ENCODE data around the gene KRTAP1-4. TPM values are rescaled to one million over a fixed set of nuclear protein-coding genes. Genes with fewer than 3 reads are reported as not detected.
"Not testable (repeated sequence)": the region's sequence is repeated elsewhere in the genome, so short reads cannot be mapped to it uniquely, and the experiment has no call there.

KRTAP1-4 gene
- total and polyA plus RNA-seq, 8 donors: not detected

DNA sequence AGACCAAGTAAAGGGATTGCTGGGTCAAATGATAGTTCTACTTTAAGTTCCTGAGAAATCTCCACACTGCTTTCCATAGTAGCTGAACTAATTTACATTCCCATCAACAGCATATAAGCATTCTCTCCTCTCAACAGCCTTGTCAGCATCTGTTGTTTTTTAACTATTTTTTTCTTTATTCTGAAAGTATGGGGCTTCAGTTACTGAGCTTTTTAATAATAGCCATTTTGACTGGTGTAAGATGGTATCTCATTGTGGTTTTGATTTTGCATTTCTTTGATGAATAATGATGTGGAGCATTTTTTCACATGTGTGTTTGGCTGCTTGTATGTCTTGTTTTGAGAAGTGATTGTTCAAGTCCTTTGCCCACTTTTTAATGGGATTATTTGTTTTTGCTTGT lies 22.6 kb upstream of the KRTAP1-4 start:
- TF ChIP-seq, protein P1, sequence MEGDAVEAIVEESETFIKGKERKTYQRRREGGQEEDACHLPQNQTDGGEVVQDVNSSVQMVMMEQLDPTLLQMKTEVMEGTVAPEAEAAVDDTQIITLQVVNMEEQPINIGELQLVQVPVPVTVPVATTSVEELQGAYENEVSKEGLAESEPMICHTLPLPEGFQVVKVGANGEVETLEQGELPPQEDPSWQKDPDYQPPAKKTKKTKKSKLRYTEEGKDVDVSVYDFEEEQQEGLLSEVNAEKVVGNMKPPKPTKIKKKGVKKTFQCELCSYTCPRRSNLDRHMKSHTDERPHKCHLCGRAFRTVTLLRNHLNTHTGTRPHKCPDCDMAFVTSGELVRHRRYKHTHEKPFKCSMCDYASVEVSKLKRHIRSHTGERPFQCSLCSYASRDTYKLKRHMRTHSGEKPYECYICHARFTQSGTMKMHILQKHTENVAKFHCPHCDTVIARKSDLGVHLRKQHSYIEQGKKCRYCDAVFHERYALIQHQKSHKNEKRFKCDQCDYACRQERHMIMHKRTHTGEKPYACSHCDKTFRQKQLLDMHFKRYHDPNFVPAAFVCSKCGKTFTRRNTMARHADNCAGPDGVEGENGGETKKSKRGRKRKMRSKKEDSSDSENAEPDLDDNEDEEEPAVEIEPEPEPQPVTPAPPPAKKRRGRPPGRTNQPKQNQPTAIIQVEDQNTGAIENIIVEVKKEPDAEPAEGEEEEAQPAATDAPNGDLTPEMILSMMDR (IDR thresholded peaks at IDR 0.05): no peak
- TF ChIP-seq POLR2A (IDR thresholded peaks at IDR 0.05) (no peak), POLR2AphosphoS5 (IDR thresholded peaks at IDR 0.05) (no peak), EP300 (IDR thresholded peaks at IDR 0.05) (no peak)
- intact Hi-C loops (cut with DNase I; ENCODE audit: low total_unique reads): no loop called here
- H3K9me3 ChIP-seq: peaks cover 0 to 4% (median 1%) of the 10 kb centered on the region in 4 donors

DNA sequence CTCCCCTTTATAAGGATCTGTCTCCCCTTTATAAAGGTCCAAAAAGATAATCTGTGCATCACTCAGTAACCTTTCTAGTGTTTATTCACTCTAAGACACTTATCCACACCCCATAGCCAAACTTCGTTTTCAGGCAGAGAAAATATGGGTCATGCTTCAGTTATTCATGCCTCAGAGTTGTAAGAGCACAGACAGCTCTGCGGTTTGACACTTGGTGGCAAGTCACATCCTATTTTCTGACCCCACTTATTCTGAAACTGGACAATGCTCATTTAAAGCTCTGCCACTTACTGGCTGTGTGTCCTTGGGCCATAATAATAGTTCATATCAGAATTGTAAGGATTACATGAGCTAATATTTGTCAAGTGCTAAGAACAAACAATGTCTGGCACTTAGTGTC lies 19.1 kb upstream of the KRTAP1-4 start:
- Histone ChIP-seq H3K4me1 (no peaks in the 10 kb centered on the region), H3K36me3 (no peaks in the 10 kb centered on the region), H3K9me3 (peaks cover 0 to 4% (median 0%) of the 10 kb centered on the region in 4 donors), H3K27ac (no peak overlapping the region), H3K27me3 (peaks cover 0 to 42% (median 0%) of the 10 kb centered on the region in 3 donors), H3K4me3 (no peak overlapping the region)
- whole genome bisulfite sequencing, 5 donors: 36 to 55% (median 44%) methylated on average over 2 of the region's 2 CpGs
- DNase-seq: no peak
- intact Hi-C loops (cut with DNase I; ENCODE audit: low total_unique reads): no loop called here
- TF ChIP-seq POLR2AphosphoS5 (IDR thresholded peaks at IDR 0.05) (no peak), POLR2A (IDR thresholded peaks at IDR 0.05) (no peak), EP300 (IDR thresholded peaks at IDR 0.05) (no peak)
- TF ChIP-seq, protein P1 (IDR thresholded peaks at IDR 0.05): no peak

More for the DNA sequence above, 22.6 kb upstream of the KRTAP1-4 start:
- Histone ChIP-seq H3K4me3 (no peak overlapping the region), H3K36me3 (no peaks in the 10 kb centered on the region), H3K27me3 (peaks cover 0 to 34% (median 0%) of the 10 kb centered on the region in 3 donors), H3K27ac (no peak overlapping the region), H3K4me1 (no peaks in the 10 kb centered on the region)
- no peak for DNase-seq

DNA sequence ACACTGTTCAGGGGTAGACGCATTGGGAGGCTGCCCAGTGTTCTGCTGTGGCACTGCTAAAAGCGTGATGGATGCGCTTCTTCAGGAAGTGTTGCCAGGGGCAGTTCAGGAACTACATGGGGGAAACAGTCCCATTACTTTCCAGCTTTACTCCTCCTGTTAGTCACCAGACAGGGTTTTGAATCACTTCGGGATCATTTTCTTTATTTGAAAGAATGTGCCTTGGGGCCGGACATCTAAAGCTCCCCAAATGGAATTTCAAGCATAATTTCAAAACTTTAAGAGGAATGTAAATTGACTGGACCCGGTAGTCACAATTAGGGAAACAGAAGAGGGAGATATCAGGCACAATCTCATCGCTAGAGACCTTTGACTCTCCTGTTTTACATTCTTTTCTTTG lies 18.4 kb upstream of the KRTAP1-4 start:
- Histone ChIP-seq H3K9me3 (peaks cover 0 to 6% (median 0%) of the 10 kb centered on the region in 4 donors), H3K4me3 (no peak overlapping the region), H3K27me3 (peaks cover 0 to 39% (median 0%) of the 10 kb centered on the region in 3 donors), H3K36me3 (no peaks in the 10 kb centered on the region), H3K27ac (no peak overlapping the region), H3K4me1 (no peaks in the 10 kb centered on the region)
- intact Hi-C loops (cut with DNase I; ENCODE audit: low total_unique reads): no loop called here
- WGBS, 5 donors: 55 to 68% (median 58%) methylated on average over 7 of the region's 7 CpGs
- DNase-seq: no peak
- TF ChIP-seq EP300 (IDR thresholded peaks at IDR 0.05) (no peak), POLR2A (IDR thresholded peaks at IDR 0.05) (no peak), POLR2AphosphoS5 (IDR thresholded peaks at IDR 0.05) (no peak)
- TF ChIP-seq, protein P1 (IDR thresholded peaks at IDR 0.05): no peak

DNA sequence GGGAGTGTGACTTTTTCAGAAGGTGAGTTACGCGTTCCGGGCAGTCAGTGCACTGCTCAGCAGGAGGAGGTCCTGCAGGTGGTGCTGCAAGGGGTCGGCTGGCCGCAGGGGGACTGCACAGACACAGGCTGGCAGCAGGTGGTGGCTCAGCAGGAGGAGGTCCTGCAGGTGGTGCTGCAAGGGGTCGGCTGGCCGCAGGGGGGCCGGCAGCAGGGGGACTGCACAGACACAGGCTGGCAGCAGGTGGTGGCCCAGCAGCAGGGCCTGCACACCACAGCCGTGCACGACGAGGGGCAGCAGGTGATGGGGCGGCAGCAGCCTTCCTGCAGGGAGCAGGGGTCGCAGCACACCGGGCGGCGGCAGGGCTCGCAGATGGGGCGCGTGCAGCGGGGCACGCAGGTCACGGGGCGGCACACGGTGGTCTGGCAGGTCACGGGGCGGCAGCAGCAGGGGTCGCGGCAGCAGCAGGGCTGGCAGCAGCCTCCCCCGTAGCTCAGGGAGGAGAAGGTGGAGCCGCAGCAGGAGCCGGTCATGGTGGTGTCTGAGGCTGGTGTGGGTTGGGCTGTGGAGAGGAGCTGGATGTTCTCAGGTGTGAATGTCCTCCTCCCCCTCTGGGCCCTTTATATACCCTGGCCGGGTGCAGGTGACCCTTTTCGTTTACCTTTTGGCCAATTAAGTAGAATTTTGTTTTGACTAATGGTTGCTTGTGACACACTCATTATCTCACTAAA lies 16.9 kb upstream of the KRTAP1-4 start, which contains the start of gene KRTAP2-1:
Gene KRTAP2-1, minus strand, starts transcription at position 582 of the 731 bp plus-strand sequence. Its CDS starts 49 bp downstream, at position 533.
- H3K27ac ChIP-seq; H3K9me3 ChIP-seq; H3K36me3 ChIP-seq; H3K4me1 ChIP-seq; H3K4me3 ChIP-seq; DNase-seq; intact Hi-C loops (cut with DNase I; ENCODE audit: low total_unique reads): not testable (repeated sequence)
- WGBS, 5 donors: 41 to 54% (median 50%) methylated on average over 6 to 10 of the region's 33 CpGs
- H3K27me3 ChIP-seq: peaks cover 0 to 39% (median 0%) of the 10 kb centered on the region in 3 donors

DNA sequence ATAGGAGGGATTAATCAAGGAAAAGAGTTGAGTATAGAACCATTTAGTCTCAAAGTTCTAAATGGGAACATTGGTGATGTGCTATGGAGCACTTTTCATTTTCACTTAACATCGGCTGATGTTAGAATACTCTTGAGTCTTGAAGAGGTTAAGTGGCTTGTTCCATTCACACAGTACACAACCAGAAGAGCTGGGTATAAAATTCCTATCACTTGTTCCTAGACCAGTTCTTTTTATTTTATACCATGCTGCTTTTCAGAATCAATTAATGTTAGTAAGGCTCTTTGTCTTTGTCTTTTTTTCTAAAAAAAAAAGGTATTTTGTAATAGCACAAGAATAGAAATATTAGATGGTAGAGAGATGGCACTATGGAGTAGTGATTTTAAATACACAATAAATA lies 13.0 kb upstream of the KRTAP1-4 start:
- 96 to 100% (median 98%) methylated on average over 1 of the region's 1 CpG for WGBS, 5 donors
- no peaks in the 10 kb centered on the region for H3K4me1 ChIP-seq
- DNase-seq: no peak
- no peak overlapping the region for H3K27ac ChIP-seq
- H3K9me3 ChIP-seq: peaks cover 0 to 7% (median 0%) of the 10 kb centered on the region in 4 donors
- no peak overlapping the region for H3K4me3 ChIP-seq
- no peaks in the 10 kb centered on the region for H3K36me3 ChIP-seq
- H3K27me3 ChIP-seq: peaks cover 0 to 26% (median 0%) of the 10 kb centered on the region in 3 donors
- TF ChIP-seq POLR2AphosphoS5 (IDR thresholded peaks at IDR 0.05) (no peak), EP300 (IDR thresholded peaks at IDR 0.05) (no peak), POLR2A (IDR thresholded peaks at IDR 0.05) (no peak)
- TF ChIP-seq, protein P1 (IDR thresholded peaks at IDR 0.05): no peak
- intact Hi-C loops (cut with DNase I; ENCODE audit: low total_unique reads): no loop called here

DNA sequence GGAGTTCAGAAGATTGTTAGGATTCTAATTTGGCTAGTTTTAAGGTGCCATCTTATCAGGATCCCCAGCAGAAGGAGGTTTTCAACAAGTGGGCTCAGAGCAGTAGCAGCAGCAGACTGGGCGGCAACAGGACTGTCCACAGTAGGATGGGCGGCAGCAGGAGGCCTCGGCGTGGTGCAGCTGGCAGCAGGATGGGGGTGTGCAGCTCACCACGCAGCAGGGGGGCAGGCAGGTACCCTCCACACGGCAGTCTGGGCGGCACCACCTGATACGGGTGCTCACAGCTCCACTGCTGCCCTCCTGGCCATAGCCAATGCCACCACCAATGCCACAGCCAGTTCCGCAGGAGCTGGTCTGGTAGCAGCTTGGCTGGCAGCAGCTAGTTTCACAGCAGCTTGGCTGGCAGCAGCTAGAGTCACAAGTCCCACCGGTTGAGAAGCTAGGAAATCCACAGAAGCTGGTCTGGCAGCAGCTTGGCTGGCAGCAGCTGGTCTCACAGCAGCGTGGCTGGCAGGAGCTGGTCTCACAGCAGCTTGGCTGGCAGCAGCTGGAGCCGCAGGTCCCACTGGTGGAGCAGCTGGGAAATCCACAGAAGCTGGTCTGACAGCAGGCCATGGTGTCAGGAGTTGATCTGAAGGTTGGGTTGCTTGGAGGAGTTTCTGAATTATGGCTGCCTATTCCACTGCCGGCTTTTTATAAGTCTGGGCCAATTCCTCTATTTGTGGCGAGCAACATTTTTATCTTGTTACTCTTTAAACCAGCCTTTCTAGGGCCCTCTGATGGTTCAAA lies 11.0 kb upstream of the KRTAP1-4 start, which contains the start of gene KRTAP1-1:
Gene KRTAP1-1, minus strand, starts transcription at position 668 of the 789 bp plus-strand sequence. Its CDS starts 53 bp downstream, at position 615.
- H3K9me3 ChIP-seq; H3K27ac ChIP-seq; H3K27me3 ChIP-seq; H3K36me3 ChIP-seq; H3K4me3 ChIP-seq; H3K4me1 ChIP-seq; intact Hi-C loops (cut with DNase I; ENCODE audit: low total_unique reads): not testable (repeated sequence)
- DNase-seq: peak in 1 of 2 donors; percentile 20
- 67 to 78% (median 73%) methylated on average over 3 to 14 of the region's 14 CpGs for WGBS, 5 donors

Measured in stomach (tissue), 9 donors.